ENCODE measurements around the gene SLC7A1. TPM values are rescaled to one million over a fixed set of nuclear protein-coding genes. Genes with fewer than 3 reads are reported as not detected.

Gene SLC7A1
- total RNA-seq, 4 donors from 2014 or later, result 46.0 to 72.8 (median 50.8) TPM

DNA sequence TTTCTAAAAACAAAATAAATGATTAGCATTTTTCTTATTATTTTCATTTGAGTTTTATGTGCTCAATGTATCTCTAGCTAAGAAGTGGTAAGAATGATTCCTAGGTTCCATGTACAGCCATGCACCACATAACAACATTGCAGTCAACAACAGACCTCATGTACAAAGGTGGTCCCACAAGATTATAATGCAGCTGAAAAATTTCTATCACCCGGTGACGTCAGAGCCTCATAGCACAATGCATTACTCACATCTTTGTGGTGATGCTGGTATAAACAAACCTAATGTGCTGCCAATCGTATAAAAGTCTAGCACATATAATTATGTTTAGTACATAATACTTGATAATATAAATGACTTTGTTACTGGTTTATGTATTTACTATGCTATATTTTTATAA, 120.5 kb downstream of the SLC7A1 start:
- TF ChIP-seq POLR2A (IDR thresholded peaks at IDR 0.05) (no peak), CTCF (IDR thresholded peaks at IDR 0.05) (no peak)
- 77 to 86% methylated on average over 3 of the region's 3 CpGs for WGBS, 2 donors
- no peak overlapping the region for H3K4me3 ChIP-seq (ENCODE audit: low read depth, poor library complexity, severe bottlenecking)
- no peak for DNase-seq (ENCODE audit: low spot score in 2 of 2)
- intact Hi-C loops (cut with DNase I; ENCODE audit: low total_unique reads), result no loop called here

- intact Hi-C loops (cut with DNase I; ENCODE audit: low total_unique reads), result no loop called here
- DNase-seq (ENCODE audit: low spot score in 2 of 2), result no peak
- TF ChIP-seq CTCF (IDR thresholded peaks at IDR 0.05) (no peak), POLR2A (IDR thresholded peaks at IDR 0.05) (no peak)
- 63 to 70% methylated on average over 4 of the region's 4 CpGs for WGBS, 2 donors
- no peak overlapping the region for H3K4me3 ChIP-seq (ENCODE audit: low read depth, poor library complexity, severe bottlenecking)
Measured at GRCh38 chr13:29473166-29473565, 122.3 kb downstream of the SLC7A1 start.

GRCh38 chr13:29472332-29472961, 123.0 kb downstream of the SLC7A1 start:
- 45% methylated on average over 6 of the region's 6 CpGs for WGBS, 2 donors
- intact Hi-C loops (cut with DNase I; ENCODE audit: low total_unique reads), result no loop called here
- no peak for DNase-seq (ENCODE audit: low spot score in 2 of 2)
- TF ChIP-seq POLR2A (IDR thresholded peaks at IDR 0.05) (no peak), CTCF (IDR thresholded peaks at IDR 0.05) (no peak)
- no peak overlapping the region for H3K4me3 ChIP-seq (ENCODE audit: low read depth, poor library complexity, severe bottlenecking)

DNA sequence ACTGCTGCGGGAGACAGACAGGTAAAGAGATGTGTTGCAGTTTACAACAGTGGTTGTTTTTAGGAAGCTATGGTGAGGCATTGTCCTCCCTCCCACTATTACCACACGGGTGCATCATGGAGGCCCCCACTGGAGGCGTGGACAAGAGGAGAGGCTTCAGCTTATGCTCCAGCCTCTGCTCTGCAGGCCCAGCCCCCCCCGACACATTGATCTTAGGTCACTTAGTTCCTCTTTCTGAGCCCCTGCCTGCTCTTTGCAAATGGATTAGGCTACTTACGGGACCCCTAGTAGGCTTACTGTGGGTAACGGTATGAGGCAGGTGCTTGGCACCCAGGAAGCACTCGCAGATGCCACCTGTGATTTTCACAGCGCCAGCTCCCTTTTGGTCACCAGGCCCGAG, 123.9 kb downstream of the SLC7A1 start:
- intact Hi-C loops (cut with DNase I; ENCODE audit: low total_unique reads), result no loop called here
- 90% methylated on average over 9 of the region's 9 CpGs for WGBS, 2 donors
- no peak for TF ChIP-seq CTCF (IDR thresholded peaks at IDR 0.05)
- no peak for TF ChIP-seq POLR2A (IDR thresholded peaks at IDR 0.05)
- DNase-seq (ENCODE audit: low spot score in 2 of 2), result no peak
- no peak overlapping the region for H3K4me3 ChIP-seq (ENCODE audit: low read depth, poor library complexity, severe bottlenecking)

GRCh38 chr13:29465741-29466293, 129.7 kb downstream of the SLC7A1 start:
- 55 to 63% methylated on average over 6 of the region's 6 CpGs for WGBS, 2 donors
- no peak for DNase-seq (ENCODE audit: low spot score in 2 of 2)
- intact Hi-C loops (cut with DNase I; ENCODE audit: low total_unique reads), result no loop called here
- TF ChIP-seq CTCF (IDR thresholded peaks at IDR 0.05) (no peak), POLR2A (IDR thresholded peaks at IDR 0.05) (no peak)
- no peak overlapping the region for H3K4me3 ChIP-seq (ENCODE audit: low read depth, poor library complexity, severe bottlenecking)
